Peyer's patch (tissue), 4 donors: ENCODE data around the gene HSPA1A. TPM values are rescaled to one million over a fixed set of nuclear protein-coding genes. Genes with fewer than 3 reads are reported as not detected.
"Not testable (repeated sequence)": the region's sequence is repeated elsewhere in the genome, so short reads cannot be mapped to it uniquely, and the experiment has no call there.

ENCODE experiments used
- DNase-seq, 3 donors: peaks; one replicate each; pipeline ENCODE4 v3.0.0-alpha.2; 2017 to 2019
- H3K27ac ChIP-seq, 4 donors: fragments of 200-600 bp; sonication (generic); one replicate each; pipeline ENCODE4 v1.5.1; 2016 to 2019
- H3K27me3 ChIP-seq, 2 donors: fragments of 200-600 bp; sonication (generic); one replicate each; pipeline ENCODE4 v1.5.1; 2019
- H3K36me3 ChIP-seq, 3 donors: fragments of 200-600 bp; sonication (generic); one replicate each; pipeline ENCODE4 v1.5.1; 2016 to 2019
- H3K4me1 ChIP-seq, 4 donors: fragments of 200-600 bp; sonication (generic); one replicate each; pipeline ENCODE4 v1.5.1; 2016 to 2019
- H3K4me3 ChIP-seq, 4 donors: fragments of 200-600 bp; sonication (generic); 1 replicate in 3 of 4; 2 replicates in 1 of 4; pipeline ENCODE4 v1.5.1; 2016 to 2019; ENCODE audit warnings: mild to moderate bottlenecking in 1 of 4
- H3K9me3 ChIP-seq, 4 donors: fragments of 200-600 bp; sonication (generic); one replicate each; pipeline ENCODE4 v1.5.1; 2016 to 2019; ENCODE audit warnings: mild to moderate bottlenecking in 1 of 4
- POLR2A ChIP-seq, 2 donors: fragments of 450-650 bp; IDR thresholded peaks; one replicate each; pipeline ENCODE4 v1.5.1; 2017; ENCODE audit warnings: antibody characterized with exemption in 2 of 2, mild to moderate bottlenecking in 2 of 2, moderate library complexity in 2 of 2
- total RNA-seq, 4 donors: library from RNA; depleted of rRNA; stranded (reverse); fragments of >200 nt; gene quantifications; one replicate each; pipeline ENCODE4 v1.1.0, GENCODE V29; 2016
- TF ChIP-seq, protein P1 (sequence below), 6 experiments: fragments of 450-650 bp in 4 of 6; fragments of 200-600 bp in 2 of 6; sonication (generic) in 1 of 6; IDR thresholded peaks; one replicate each; pipeline ENCODE4 v1.5.1; 2017 to 2019; ENCODE audit warnings: antibody characterized with exemption in 6 of 6, mild to moderate bottlenecking in 3 of 6, moderate library complexity in 1 of 6

Gene HSPA1A
- total RNA-seq, 4 donors from 2014 or later: 38.1 to 123 (median 67.0) TPM

DNA sequence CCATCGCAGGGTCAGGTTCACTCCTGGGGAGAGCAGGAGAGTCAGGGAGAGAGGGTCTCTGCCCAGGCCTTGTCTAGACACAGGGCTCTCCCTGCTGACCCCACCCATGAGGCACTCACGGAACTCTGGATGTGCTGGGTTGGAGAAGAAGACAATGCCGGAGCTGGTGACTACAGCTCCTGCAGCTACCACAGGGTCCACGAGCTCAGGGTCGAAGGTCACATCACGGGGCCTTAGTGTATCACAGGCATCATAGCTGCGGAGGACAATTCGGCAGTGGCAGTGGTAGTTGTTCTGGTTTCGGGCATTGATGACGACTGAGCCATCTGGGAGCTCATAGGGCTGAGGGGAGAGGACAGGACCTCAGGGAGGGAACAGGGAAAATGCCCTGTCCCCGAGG lies 44.6 kb downstream of the HSPA1A start:
- Histone ChIP-seq H3K4me3 (no peak overlapping the region), H3K4me1 (peaks cover 0 to 17% (median 2%) of the 10 kb centered on the region in 4 donors), H3K36me3 (peaks cover 0 to 29% (median 0%) of the 10 kb centered on the region in 3 donors), H3K9me3 (no peaks in the 10 kb centered on the region), H3K27ac (no peak overlapping the region), H3K27me3 (no peaks in the 10 kb centered on the region)
- TF ChIP-seq, protein P1, sequence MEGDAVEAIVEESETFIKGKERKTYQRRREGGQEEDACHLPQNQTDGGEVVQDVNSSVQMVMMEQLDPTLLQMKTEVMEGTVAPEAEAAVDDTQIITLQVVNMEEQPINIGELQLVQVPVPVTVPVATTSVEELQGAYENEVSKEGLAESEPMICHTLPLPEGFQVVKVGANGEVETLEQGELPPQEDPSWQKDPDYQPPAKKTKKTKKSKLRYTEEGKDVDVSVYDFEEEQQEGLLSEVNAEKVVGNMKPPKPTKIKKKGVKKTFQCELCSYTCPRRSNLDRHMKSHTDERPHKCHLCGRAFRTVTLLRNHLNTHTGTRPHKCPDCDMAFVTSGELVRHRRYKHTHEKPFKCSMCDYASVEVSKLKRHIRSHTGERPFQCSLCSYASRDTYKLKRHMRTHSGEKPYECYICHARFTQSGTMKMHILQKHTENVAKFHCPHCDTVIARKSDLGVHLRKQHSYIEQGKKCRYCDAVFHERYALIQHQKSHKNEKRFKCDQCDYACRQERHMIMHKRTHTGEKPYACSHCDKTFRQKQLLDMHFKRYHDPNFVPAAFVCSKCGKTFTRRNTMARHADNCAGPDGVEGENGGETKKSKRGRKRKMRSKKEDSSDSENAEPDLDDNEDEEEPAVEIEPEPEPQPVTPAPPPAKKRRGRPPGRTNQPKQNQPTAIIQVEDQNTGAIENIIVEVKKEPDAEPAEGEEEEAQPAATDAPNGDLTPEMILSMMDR (IDR thresholded peaks at IDR 0.05): no peak
- no peak for TF ChIP-seq POLR2A (IDR thresholded peaks at IDR 0.05)
- DNase-seq: no peak

DNA sequence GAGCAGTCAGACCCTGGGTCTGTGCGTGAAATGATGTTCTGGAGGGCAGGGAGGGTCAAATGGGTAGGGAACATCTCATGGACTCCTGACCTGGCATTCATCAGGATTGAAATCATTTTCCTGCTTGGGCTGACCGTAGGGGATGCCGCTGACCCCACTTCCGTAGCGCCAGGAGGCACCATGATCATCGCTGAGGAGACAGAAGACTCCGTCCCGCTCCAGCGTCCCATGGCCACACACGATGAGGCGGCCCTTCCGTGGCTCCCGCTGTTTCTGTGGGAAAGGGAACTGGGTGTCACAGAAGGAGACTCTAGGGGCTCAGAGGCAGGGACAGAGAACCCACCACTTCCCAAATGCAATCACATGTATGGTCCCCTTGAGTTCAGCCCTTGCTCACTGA lies 45.0 kb downstream of the HSPA1A start:
- TF ChIP-seq POLR2A (IDR thresholded peaks at IDR 0.05): no peak
- TF ChIP-seq, protein P1 (IDR thresholded peaks at IDR 0.05): no peak
- Histone ChIP-seq H3K4me3 (no peak overlapping the region), H3K27ac (no peak overlapping the region), H3K9me3 (no peaks in the 10 kb centered on the region), H3K36me3 (peaks cover 0 to 29% (median 0%) of the 10 kb centered on the region in 3 donors), H3K27me3 (no peaks in the 10 kb centered on the region), H3K4me1 (peaks cover 0 to 17% (median 2%) of the 10 kb centered on the region in 4 donors)
- no peak for DNase-seq

DNA sequence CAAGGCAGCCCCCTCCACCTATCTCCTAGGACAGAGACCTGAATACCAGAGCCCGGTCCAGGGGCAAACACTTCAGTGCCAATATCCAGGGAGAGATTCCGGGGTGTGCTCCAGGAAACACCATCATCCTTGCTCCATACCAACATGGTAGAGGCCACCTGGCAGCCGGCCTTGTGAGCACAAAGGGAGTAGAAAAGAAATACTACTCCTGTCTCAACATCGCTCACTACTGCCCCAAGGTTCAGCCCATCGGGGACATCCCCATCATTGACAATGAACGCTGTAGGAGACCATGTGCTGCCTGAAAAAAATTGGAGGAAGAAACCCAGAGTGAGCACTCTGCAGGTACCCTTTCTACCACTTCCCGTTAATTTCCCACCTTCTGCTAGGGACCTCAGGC lies 45.8 kb downstream of the HSPA1A start:
- no peaks in the 10 kb centered on the region for H3K9me3 ChIP-seq
- TF ChIP-seq, protein P1 (IDR thresholded peaks at IDR 0.05): no peak
- no peak for TF ChIP-seq POLR2A (IDR thresholded peaks at IDR 0.05)
- no peak for DNase-seq
- H3K27ac ChIP-seq: no peak overlapping the region
- no peaks in the 10 kb centered on the region for H3K27me3 ChIP-seq
- peaks cover 0 to 31% (median 0%) of the 10 kb centered on the region in 3 donors for H3K36me3 ChIP-seq
- peaks cover 0 to 17% (median 2%) of the 10 kb centered on the region in 4 donors for H3K4me1 ChIP-seq
- H3K4me3 ChIP-seq: no peak overlapping the region

DNA sequence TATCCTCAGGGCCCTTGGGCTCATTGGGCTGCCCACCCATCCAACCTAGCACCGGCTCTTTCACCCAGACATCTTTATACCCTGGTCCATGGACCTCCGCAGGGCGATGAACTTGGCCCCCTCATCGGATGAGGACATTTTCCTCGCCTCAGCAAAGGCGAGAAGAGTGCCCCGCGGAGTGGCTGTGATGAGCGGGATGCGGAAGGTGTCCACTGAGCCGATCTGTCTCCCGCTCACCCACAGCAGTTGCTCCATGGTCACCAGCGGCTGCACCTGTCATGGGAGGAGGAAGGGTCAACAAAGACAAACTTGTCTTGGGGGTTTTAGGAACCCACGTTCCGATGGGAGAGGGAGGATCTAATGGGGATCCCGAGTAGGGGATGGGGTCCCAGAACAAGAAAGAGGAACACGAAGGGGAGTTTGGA lies 46.6 kb downstream of the HSPA1A start:
- no peak for DNase-seq
- H3K4me1 ChIP-seq: peaks cover 0 to 17% (median 2%) of the 10 kb centered on the region in 4 donors
- no peaks in the 10 kb centered on the region for H3K27me3 ChIP-seq
- H3K27ac ChIP-seq: peak overlapping the region; percentile 79 to 86 (median 86)
- no peaks in the 10 kb centered on the region for H3K9me3 ChIP-seq
- peaks cover 0 to 37% (median 0%) of the 10 kb centered on the region in 3 donors for H3K36me3 ChIP-seq
- TF ChIP-seq POLR2A (IDR thresholded peaks at IDR 0.05): no peak
- TF ChIP-seq, protein P1 (IDR thresholded peaks at IDR 0.05): no peak
- peak overlapping the region; percentile 64 to 75 (median 69) for H3K4me3 ChIP-seq

DNA sequence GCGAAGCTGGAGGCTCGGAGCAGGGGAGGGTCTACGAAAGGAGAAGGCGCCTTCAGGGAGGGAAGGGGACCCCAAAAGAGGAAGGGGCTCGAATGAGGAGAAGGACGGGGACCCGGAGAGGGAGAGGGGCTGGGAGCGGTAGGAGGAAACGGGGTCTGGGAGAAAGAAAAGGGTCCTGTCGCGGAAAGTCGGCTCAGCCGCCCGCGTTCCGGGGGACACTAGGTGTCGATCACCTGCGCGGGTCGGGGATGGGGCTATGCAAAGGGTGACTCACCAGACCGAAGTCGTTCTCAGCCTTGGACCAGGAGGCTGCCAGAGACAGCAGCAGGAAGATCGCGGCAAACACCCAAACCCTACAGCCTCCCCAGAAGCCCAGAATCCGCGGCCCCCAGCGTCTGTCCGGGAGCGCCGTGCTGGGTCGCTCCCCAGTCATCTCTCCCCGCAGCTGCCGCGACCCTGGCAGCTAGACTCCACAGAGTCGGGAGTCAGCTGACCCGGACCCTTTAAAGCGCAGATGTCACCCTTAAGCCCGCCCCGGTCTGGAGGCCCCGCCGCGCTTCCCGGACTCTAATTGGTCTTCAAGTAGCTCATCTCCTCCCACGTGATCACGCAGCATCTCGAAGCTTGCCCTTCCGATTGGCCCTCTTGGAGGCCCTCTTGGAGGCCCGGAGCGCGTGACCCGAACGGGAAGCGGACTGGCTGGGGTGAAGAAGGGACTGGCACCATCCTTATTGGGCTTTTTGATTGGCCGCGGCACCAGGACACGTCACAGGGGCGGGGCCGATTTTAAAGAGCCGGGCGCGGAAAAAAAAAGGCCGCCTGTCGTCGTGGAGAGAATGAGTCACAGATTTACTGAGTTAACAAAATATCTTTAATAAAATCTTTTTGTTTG lies 47.2 kb downstream of the HSPA1A start, which contains the start of gene NEU1:
Gene NEU1, minus strand, starts transcription at position 478 of the 892 bp plus-strand sequence. Its CDS starts 45 bp downstream, at position 433.
- TF ChIP-seq, protein P1 (IDR thresholded peaks at IDR 0.05): no peak
- TF ChIP-seq POLR2A (IDR thresholded peaks at IDR 0.05): peak; percentile 93 to 96
- H3K36me3 ChIP-seq: peaks cover 0 to 40% (median 0%) of the 10 kb centered on the region in 3 donors
- peak within 1 kb of the TSS; percentile 64 to 75 (median 69) for H3K4me3 ChIP-seq
- no peaks in the 10 kb centered on the region for H3K27me3 ChIP-seq
- peak within 1 kb of the TSS; percentile 79 to 86 (median 86) for H3K27ac ChIP-seq
- H3K9me3 ChIP-seq: no peaks in the 10 kb centered on the region
- H3K4me1 ChIP-seq: peaks cover 0 to 17% (median 2%) of the 10 kb centered on the region in 4 donors
- peak; percentile 99 to 100 (median 100) for DNase-seq

DNA sequence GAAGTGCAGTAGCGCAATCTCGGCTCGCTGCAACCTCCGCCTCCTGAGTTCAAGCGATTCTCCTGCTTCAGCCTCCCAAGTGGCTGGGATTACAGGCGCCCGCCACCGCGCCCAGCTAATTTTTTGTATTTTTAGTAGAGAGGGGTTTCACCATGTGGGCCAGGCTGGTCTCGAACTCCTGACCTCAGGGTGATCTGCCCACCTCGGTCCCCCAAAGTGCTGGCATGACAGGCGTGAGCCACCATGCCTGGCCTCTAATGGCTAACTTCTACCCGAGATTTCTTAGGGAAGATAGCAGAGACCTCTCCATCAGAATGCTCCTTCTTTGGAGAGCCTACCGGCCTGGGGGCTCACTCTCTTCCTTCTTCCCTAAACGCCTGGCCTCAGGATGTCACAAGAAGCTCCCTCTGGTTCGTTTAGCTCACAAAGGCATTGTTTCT lies 48.8 kb downstream of the HSPA1A start:
- H3K27ac ChIP-seq: peak overlapping the region in 3 of 4 donors; percentile 27 to 86 (median 86)
- H3K4me3 ChIP-seq: peak overlapping the region; percentile 40 to 74 (median 54)
- not testable (repeated sequence) for H3K9me3 ChIP-seq, H3K27me3 ChIP-seq, DNase-seq
- H3K4me1 ChIP-seq: peaks cover 0 to 17% (median 2%) of the 10 kb centered on the region in 4 donors
- peaks cover 0 to 44% (median 0%) of the 10 kb centered on the region in 3 donors for H3K36me3 ChIP-seq
